HEK293 (cell line): ENCODE data around the gene LHFPL6.

ENCODE experiments used
- CTCF ChIA-PET: fragments of 350-600 bp; formaldehyde crosslinking; extraction: SDS; loops from one replicate; lab custom pipeline; 2021; ENCODE audit warnings: antibody characterized with exemption; lab: Yijun Ruan, JAX
- POLR2A ChIA-PET: fragments of 300-600 bp; formaldehyde crosslinking; extraction: SDS; loops from one replicate; lab custom pipeline; 2020; ENCODE audit warnings: antibody characterized with exemption, inconsistent platforms; lab: Yijun Ruan, JAX
- H3K27ac ChIP-seq: fragments of 200-500 bp; sonication (Bioruptor generic); 2 replicates; pipeline ENCODE4 v1.5.1; 2014; ENCODE audit warnings: low read depth, low read length, control low read depth, inconsistent platforms; ENCODE audit errors: extremely low read depth
- H3K36me3 ChIP-seq, 2 experiments: fragments of 200-500 bp in 1 of 2; sonication (Bioruptor generic) in 1 of 2; 1 replicate in 1 of 2; 2 replicates in 1 of 2; pipeline ENCODE4 v1.5.1; 2014 to 2017; ENCODE audit warnings: inconsistent platforms in 2 of 2, low read length in 2 of 2; ENCODE audit not compliant: control insufficient read depth in 2 of 2, insufficient read depth in 1 of 2
- H3K4me1 ChIP-seq: fragments of 200-500 bp; sonication (Bioruptor generic); 2 replicates; pipeline ENCODE4 v1.5.1; 2014; ENCODE audit warnings: mild to moderate bottlenecking, low read length, inconsistent platforms; ENCODE audit not compliant: control insufficient read depth, insufficient read depth
- H3K4me3 ChIP-seq: 2 replicates; pipeline ENCODE4 v1.5.1; 2011; ENCODE audit warnings: low read depth, mild to moderate bottlenecking, control low read depth, low read length, moderate library complexity
- H3K9me3 ChIP-seq: fragments of 200-500 bp; sonication (Bioruptor generic); 2 replicates; pipeline ENCODE4 v1.5.1; 2014; ENCODE audit warnings: low read depth, low read length, inconsistent platforms; ENCODE audit not compliant: control insufficient read depth, insufficient read depth
- BCL11B ChIP-seq: fragments of 450-650 bp; formaldehyde crosslinking; IDR thresholded peaks from 2 replicates; pipeline ENCODE4 v1.5.1; 2016; ENCODE audit warnings: low read depth, missing biosample characterization, missing genetic modification characterization
- PRDM1 ChIP-seq: fragments of 450-650 bp; formaldehyde crosslinking; IDR thresholded peaks from 2 replicates; pipeline ENCODE4; 2016; ENCODE audit warnings: missing biosample characterization, missing genetic modification characterization
- ZFP3 ChIP-seq: fragments of 450-650 bp; formaldehyde crosslinking; IDR thresholded peaks from 2 replicates; pipeline ENCODE4 v1.5.1; 2016; ENCODE audit warnings: low read depth, missing biosample characterization, missing genetic modification characterization
- ZFP41 ChIP-seq: fragments of 450-650 bp; formaldehyde crosslinking; IDR thresholded peaks from 2 replicates; pipeline ENCODE4 v1.5.1; 2016; ENCODE audit warnings: missing biosample characterization, missing genetic modification characterization, borderline replicate concordance
- ZNF121 ChIP-seq: fragments of 450-650 bp; formaldehyde crosslinking; IDR thresholded peaks from 2 replicates; pipeline ENCODE4 v1.5.1; 2016; ENCODE audit warnings: missing biosample characterization, missing genetic modification characterization
- ZNF157 ChIP-seq: fragments of 450-650 bp; formaldehyde crosslinking; IDR thresholded peaks from 2 replicates; pipeline ENCODE4 v1.5.1; 2016; ENCODE audit warnings: missing biosample characterization, missing genetic modification characterization
- ZNF175 ChIP-seq: fragments of 450-650 bp; formaldehyde crosslinking; IDR thresholded peaks from 2 replicates; pipeline ENCODE4 v1.5.1; 2016; ENCODE audit warnings: missing biosample characterization, missing genetic modification characterization
- ZNF366 ChIP-seq: fragments of 450-650 bp; formaldehyde crosslinking; conservative IDR thresholded peaks from 2 replicates; pipeline ENCODE4 v1.5.1; 2016; ENCODE audit warnings: missing biosample characterization, missing genetic modification characterization
- ZNF37A ChIP-seq: fragments of 450-650 bp; IDR thresholded peaks from 2 replicates; pipeline ENCODE4 v1.5.1; 2018; ENCODE audit warnings: missing biosample characterization, missing genetic modification characterization
- ZNF513 ChIP-seq: fragments of 450-650 bp; IDR thresholded peaks from 2 replicates; pipeline ENCODE4 v1.5.1; 2018; ENCODE audit warnings: missing biosample characterization, missing genetic modification characterization
- ZNF571 ChIP-seq: fragments of 450-650 bp; formaldehyde crosslinking; IDR thresholded peaks from 2 replicates; pipeline ENCODE4 v1.5.0; 2017; ENCODE audit warnings: missing biosample characterization, missing genetic modification characterization
- ZNF660 ChIP-seq: fragments of 450-650 bp; IDR thresholded peaks from 2 replicates; pipeline ENCODE4 v1.5.1; 2018; ENCODE audit warnings: missing biosample characterization, mild to moderate bottlenecking, missing genetic modification characterization
- ZNF707 ChIP-seq: fragments of 450-650 bp; formaldehyde crosslinking; IDR thresholded peaks from 2 replicates; pipeline ENCODE4 v1.5.1; 2016; ENCODE audit warnings: missing biosample characterization, missing genetic modification characterization
- ZNF76 ChIP-seq: fragments of 450-650 bp; formaldehyde crosslinking; IDR thresholded peaks from 2 replicates; pipeline ENCODE4; 2016; ENCODE audit warnings: low read depth, missing biosample characterization, missing genetic modification characterization, borderline replicate concordance
- ZNF768 ChIP-seq: fragments of 450-650 bp; formaldehyde crosslinking; IDR thresholded peaks from 2 replicates; pipeline ENCODE4 v1.5.1; 2018; ENCODE audit warnings: missing biosample characterization, mild to moderate bottlenecking, missing genetic modification characterization
- ZNF791 ChIP-seq: fragments of 450-650 bp; formaldehyde crosslinking; IDR thresholded peaks from 2 replicates; pipeline ENCODE4 v1.5.1; 2016; ENCODE audit warnings: missing biosample characterization, missing genetic modification characterization
- ZNF837 ChIP-seq: fragments of 450-650 bp; formaldehyde crosslinking; IDR thresholded peaks from 2 replicates; pipeline ENCODE4 v1.5.1; 2016; ENCODE audit warnings: missing biosample characterization, missing genetic modification characterization
- ZSCAN16 ChIP-seq: fragments of 450-650 bp; formaldehyde crosslinking; IDR thresholded peaks from 2 replicates; pipeline ENCODE4 v1.5.1; 2016; ENCODE audit warnings: missing biosample characterization, missing genetic modification characterization
- TF ChIP-seq, protein P1 (sequence below): fragments of 450-650 bp; formaldehyde crosslinking; IDR thresholded peaks from 2 replicates; pipeline ENCODE4 v1.5.1; 2017; ENCODE audit warnings: missing biosample characterization, missing genetic modification characterization
- TF ChIP-seq, protein P2 (sequence below): fragments of 450-650 bp; formaldehyde crosslinking; IDR thresholded peaks from 2 replicates; pipeline ENCODE4 v1.5.0; 2017; ENCODE audit warnings: missing biosample characterization, missing genetic modification characterization, borderline replicate concordance
- TF ChIP-seq, protein P3 (sequence below): fragments of 450-650 bp; formaldehyde crosslinking; IDR thresholded peaks from 2 replicates; pipeline ENCODE4 v1.5.1; 2017; ENCODE audit warnings: missing biosample characterization, missing genetic modification characterization
- TF ChIP-seq, protein P4 (sequence below): fragments of 450-650 bp; formaldehyde crosslinking; IDR thresholded peaks from 2 replicates; pipeline ENCODE4 v1.5.1; 2016; ENCODE audit warnings: missing biosample characterization, missing genetic modification characterization

LHFPL6 gene

DNA sequence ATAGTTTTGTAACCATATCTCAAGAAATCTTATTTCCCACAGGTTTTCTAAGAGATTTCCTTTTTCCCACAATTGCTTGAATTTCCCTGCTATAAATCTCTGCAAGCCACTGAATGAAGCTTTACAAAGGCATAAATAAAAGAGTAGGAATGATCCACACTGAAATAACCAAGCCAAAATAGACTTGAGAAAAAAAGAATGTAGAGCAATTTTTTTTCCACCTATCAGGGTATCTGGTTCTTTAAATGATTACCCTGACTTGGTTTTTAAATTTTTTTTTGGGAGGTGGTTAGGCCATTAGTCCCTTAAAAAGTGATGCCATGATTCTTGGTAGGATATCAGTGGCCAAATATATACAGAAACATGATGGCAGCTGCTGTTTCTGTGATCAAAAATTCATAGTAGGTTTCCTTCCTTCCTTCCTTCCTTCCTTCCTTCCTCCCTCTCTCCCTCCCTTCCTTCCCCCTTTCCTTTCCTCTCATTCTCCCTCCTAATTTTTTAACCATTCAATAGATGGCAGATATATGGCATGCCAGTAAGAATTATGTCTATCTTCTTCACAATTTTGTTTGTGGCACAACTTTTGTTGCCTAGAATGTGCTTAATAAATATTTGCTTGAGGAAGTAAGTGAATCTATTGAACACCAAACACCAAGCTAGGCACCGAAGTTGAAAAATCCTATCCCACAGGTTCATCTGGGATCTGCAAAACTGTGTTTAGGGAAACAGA lies 233.7 kb downstream of the LHFPL6 start:
- Histone ChIP-seq H3K27ac (no peak overlapping the region), H3K9me3 (no peaks in the 10 kb centered on the region), H3K4me3 (no peak overlapping the region), H3K36me3 (no peaks in the 10 kb centered on the region), H3K4me1 (no peaks in the 10 kb centered on the region)
- no peak for TF ChIP-seq ZNF121
- TF ChIP-seq ZNF366 = 0 out of 2 replicates have a peak, but pooled peaks have one; percentile 22
- ChIA-PET CTCF (interaction anchor here (0.7 kb wide), 1 partner anchor 16 kb away, joined by 3 read pairs; no protein-coding TSS in a partner anchor), POLR2A (interaction anchor here (0.6 kb wide), 1 partner anchor 334 kb away, joined by 5 read pairs; no protein-coding TSS in a partner anchor)

DNA sequence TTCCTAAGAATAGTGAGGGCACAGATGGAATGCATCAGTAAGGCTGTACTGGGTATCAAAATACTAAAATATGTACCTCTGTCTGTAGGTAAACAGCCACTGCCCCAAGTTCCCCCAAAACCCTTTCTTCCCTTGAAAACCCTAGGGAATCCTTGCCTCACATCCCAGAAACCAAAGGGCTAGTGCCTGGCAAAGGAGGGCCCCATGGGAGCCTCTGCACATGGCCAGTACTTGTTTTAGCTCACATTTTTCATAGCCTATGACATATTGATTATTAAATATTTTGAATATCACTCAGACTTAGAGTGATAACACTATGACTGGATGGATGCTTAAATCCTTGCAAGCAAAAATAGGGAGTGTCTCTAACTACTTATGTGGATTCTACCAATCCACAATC lies 237.1 kb downstream of the LHFPL6 start:
- Histone ChIP-seq H3K4me3 (no peak overlapping the region), H3K27ac (no peak overlapping the region), H3K9me3 (no peaks in the 10 kb centered on the region), H3K36me3 (no peaks in the 10 kb centered on the region), H3K4me1 (no peaks in the 10 kb centered on the region)
- TF ChIP-seq ZNF660 (no peak), ZFP3 (tag by site-specific recombination) (no peak), ZSCAN16 (tag by site-specific recombination) (no peak), ZNF37A (tag by site-specific recombination) (no peak), BCL11B (no peak), ZNF837 (tag by site-specific recombination) (no peak), ZNF791 (no peak), ZNF157 (tag by site-specific recombination) (no peak), ZFP41 (tag by site-specific recombination) (no peak), ZNF707 (tag by site-specific recombination) (no peak), ZNF76 (tag by site-specific recombination) (no peak), ZNF513 (tag by site-specific recombination) (no peak), PRDM1 (tag by site-specific recombination) (no peak), ZNF571 (no peak), ZNF768 (tag by site-specific recombination) (no peak), ZNF175 (tag by site-specific recombination) (no peak)
- TF ChIP-seq, protein P1, sequence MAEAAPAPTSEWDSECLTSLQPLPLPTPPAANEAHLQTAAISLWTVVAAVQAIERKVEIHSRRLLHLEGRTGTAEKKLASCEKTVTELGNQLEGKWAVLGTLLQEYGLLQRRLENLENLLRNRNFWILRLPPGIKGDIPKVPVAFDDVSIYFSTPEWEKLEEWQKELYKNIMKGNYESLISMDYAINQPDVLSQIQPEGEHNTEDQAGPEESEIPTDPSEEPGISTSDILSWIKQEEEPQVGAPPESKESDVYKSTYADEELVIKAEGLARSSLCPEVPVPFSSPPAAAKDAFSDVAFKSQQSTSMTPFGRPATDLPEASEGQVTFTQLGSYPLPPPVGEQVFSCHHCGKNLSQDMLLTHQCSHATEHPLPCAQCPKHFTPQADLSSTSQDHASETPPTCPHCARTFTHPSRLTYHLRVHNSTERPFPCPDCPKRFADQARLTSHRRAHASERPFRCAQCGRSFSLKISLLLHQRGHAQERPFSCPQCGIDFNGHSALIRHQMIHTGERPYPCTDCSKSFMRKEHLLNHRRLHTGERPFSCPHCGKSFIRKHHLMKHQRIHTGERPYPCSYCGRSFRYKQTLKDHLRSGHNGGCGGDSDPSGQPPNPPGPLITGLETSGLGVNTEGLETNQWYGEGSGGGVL (tag by site-specific recombination) = no peak
- TF ChIP-seq, protein P2, sequence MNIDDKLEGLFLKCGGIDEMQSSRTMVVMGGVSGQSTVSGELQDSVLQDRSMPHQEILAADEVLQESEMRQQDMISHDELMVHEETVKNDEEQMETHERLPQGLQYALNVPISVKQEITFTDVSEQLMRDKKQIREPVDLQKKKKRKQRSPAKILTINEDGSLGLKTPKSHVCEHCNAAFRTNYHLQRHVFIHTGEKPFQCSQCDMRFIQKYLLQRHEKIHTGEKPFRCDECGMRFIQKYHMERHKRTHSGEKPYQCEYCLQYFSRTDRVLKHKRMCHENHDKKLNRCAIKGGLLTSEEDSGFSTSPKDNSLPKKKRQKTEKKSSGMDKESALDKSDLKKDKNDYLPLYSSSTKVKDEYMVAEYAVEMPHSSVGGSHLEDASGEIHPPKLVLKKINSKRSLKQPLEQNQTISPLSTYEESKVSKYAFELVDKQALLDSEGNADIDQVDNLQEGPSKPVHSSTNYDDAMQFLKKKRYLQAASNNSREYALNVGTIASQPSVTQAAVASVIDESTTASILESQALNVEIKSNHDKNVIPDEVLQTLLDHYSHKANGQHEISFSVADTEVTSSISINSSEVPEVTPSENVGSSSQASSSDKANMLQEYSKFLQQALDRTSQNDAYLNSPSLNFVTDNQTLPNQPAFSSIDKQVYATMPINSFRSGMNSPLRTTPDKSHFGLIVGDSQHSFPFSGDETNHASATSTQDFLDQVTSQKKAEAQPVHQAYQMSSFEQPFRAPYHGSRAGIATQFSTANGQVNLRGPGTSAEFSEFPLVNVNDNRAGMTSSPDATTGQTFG (tag by site-specific recombination) = no peak
- TF ChIP-seq, protein P3, sequence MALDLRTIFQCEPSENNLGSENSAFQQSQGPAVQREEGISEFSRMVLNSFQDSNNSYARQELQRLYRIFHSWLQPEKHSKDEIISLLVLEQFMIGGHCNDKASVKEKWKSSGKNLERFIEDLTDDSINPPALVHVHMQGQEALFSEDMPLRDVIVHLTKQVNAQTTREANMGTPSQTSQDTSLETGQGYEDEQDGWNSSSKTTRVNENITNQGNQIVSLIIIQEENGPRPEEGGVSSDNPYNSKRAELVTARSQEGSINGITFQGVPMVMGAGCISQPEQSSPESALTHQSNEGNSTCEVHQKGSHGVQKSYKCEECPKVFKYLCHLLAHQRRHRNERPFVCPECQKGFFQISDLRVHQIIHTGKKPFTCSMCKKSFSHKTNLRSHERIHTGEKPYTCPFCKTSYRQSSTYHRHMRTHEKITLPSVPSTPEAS (tag by site-specific recombination) = no peak
- TF ChIP-seq, protein P4, sequence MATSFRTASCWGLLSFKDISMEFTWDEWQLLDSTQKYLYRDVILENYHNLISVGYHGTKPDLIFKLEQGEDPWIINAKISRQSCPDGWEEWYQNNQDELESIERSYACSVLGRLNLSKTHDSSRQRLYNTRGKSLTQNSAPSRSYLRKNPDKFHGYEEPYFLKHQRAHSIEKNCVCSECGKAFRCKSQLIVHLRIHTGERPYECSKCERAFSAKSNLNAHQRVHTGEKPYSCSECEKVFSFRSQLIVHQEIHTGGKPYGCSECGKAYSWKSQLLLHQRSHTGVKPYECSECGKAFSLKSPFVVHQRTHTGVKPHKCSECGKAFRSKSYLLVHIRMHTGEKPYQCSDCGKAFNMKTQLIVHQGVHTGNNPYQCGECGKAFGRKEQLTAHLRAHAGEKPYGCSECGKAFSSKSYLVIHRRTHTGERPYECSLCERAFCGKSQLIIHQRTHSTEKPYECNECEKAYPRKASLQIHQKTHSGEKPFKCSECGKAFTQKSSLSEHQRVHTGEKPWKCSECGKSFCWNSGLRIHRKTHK (tag by site-specific recombination) = no peak
- ChIA-PET POLR2A (no interaction called here), CTCF (no interaction called here)
